Measurements from ENCODE around the gene OR2V1. TPM values are rescaled to one million over a fixed set of nuclear protein-coding genes. Genes with fewer than 3 reads are reported as not detected.
"Not testable (repeated sequence)": the region's sequence is repeated elsewhere in the genome, so short reads cannot be mapped to it uniquely, and the experiment has no call there.

The OR2V1 gene
- not detected for polyA plus RNA-seq (ENCODE audit: insufficient read length in 10 of 10)
- long read RNA-seq, donor 1: 0 reads
- long read RNA-seq, donor 2: 0 reads
- long read RNA-seq, donor 3: 0 reads
- long read RNA-seq, donor 4: 0 reads
- long read RNA-seq, donor 5: 0 reads
- long read RNA-seq, donor 6: 0 reads
- long read RNA-seq, donor 7: 0 reads
- long read RNA-seq, donor 8: 0 reads
- long read RNA-seq, donor 9: 0 reads

- DNase-seq: no peak
These were observed at the start of gene OR2V1 for GRCh38 chr5:181130832-181131496. OR2V1 (minus strand) TSS chr5:181131169; CDS start chr5:181125304, 5,865 bp downstream.

GRCh38 chr5:181177559-181177958 is 46.6 kb upstream of the OR2V1 start:
- not testable (repeated sequence) for DNase-seq

GRCh38 chr5:181176254-181176952 is 45.4 kb upstream of the OR2V1 start:
- DNase-seq: no peak

GRCh38 chr5:181173420-181174342 is 42.7 kb upstream of the OR2V1 start:
- DNase-seq: no peak

- no peak for DNase-seq
These were observed 42.1 kb upstream of the OR2V1 start for GRCh38 chr5:181173027-181173419.

- DNase-seq: no peak
These were observed 40.8 kb upstream of the OR2V1 start for GRCh38 chr5:181171782-181172181.

- no peak for DNase-seq
These were observed 40.0 kb upstream of the OR2V1 start for GRCh38 chr5:181170996-181171395.

- DNase-seq: no peak
These were observed 39.4 kb upstream of the OR2V1 start for GRCh38 chr5:181170237-181170825.

- DNase-seq: peak in 2 of 3 donors; percentile 49 to 54
These were observed 38.7 kb upstream of the OR2V1 start for GRCh38 chr5:181169459-181170236.

GRCh38 chr5:181168595-181169118 is 37.7 kb upstream of the OR2V1 start:
- no peak for DNase-seq

GRCh38 chr5:181167814-181168488 is 37.0 kb upstream of the OR2V1 start:
- no peak for DNase-seq

- no peak for DNase-seq
These were observed 36.1 kb upstream of the OR2V1 start for GRCh38 chr5:181166812-181167733.

GRCh38 chr5:181164076-181164952 is 33.3 kb upstream of the OR2V1 start:
- no peak for DNase-seq

- no peak for DNase-seq
These were observed 32.6 kb upstream of the OR2V1 start for GRCh38 chr5:181163487-181164075.

GRCh38 chr5:181161534-181162175 is 30.7 kb upstream of the OR2V1 start:
- DNase-seq: no peak

GRCh38 chr5:181160755-181161533 is 30.0 kb upstream of the OR2V1 start:
- peak in 2 of 3 donors; percentile 33 to 55 for DNase-seq

All from muscle of back (tissue), 13 donors.